SU-DHL-6 (cell line): ENCODE data around the gene HSPD1.

Experiments used
- H2AFZ ChIP-seq: fragments of 200-600 bp; sonication (generic); 2 replicates; pipeline ENCODE4 v1.6.1; 2014; ENCODE audit warnings: low read depth, mild to moderate bottlenecking, moderate library complexity, mixed read lengths, antibody characterized with exemption, low read length; ENCODE audit not compliant: severe bottlenecking
- H3F3A ChIP-seq: fragments of 200-600 bp; shearing (Covaris generic); 2 replicates; pipeline ENCODE4 v1.6.0; 2016; ENCODE audit warnings: antibody characterized with exemption, mild to moderate bottlenecking; ENCODE audit not compliant: insufficient read depth
- H3K27ac ChIP-seq: fragments of 200-600 bp; sonication (generic); 2 replicates; pipeline ENCODE4 v1.5.1; 2016; ENCODE audit warnings: low read depth, mild to moderate bottlenecking, low read length, moderate library complexity, mixed read lengths
- H3K27me3 ChIP-seq: fragments of 200-600 bp; sonication (generic), shearing (Covaris generic); 2 replicates; pipeline ENCODE4 v1.6.0; 2014; ENCODE audit warnings: mild to moderate bottlenecking, low read length
- H3K36me3 ChIP-seq: fragments of 200-600 bp; sonication (generic); 2 replicates; pipeline ENCODE4 v1.6.1; 2014; ENCODE audit warnings: mild to moderate bottlenecking, low read length, mixed read lengths
- H3K4me2 ChIP-seq: fragments of 300-600, 200-600 bp; shearing (Covaris generic), sonication (generic); 2 replicates; pipeline ENCODE4 v1.6.0; 2014; ENCODE audit warnings: low read length, low read depth, mild to moderate bottlenecking; ENCODE audit not compliant: poor library complexity, severe bottlenecking
- H3K4me3 ChIP-seq: fragments of 200-600 bp; sonication (generic); 2 replicates; pipeline ENCODE4 v1.5.1; 2014; ENCODE audit warnings: antibody characterized with exemption, low read length, mild to moderate bottlenecking, mixed read lengths; ENCODE audit not compliant: insufficient read depth, poor library complexity, severe bottlenecking
- H3K79me2 ChIP-seq: fragments of 200-600 bp; sonication (generic); 2 replicates; pipeline ENCODE4 v1.6.1; 2014; ENCODE audit warnings: mild to moderate bottlenecking, low read length, moderate library complexity; ENCODE audit not compliant: insufficient read depth
- H3K9ac ChIP-seq: fragments of 200-600 bp; sonication (generic); 2 replicates; pipeline ENCODE4 v1.7.0; 2014; ENCODE audit warnings: mild to moderate bottlenecking, low read length
- H3K9me2 ChIP-seq: fragments of 200-600 bp; sonication (generic); replicated peaks from 2 replicates; pipeline ENCODE4 v1.6.1; 2014; ENCODE audit warnings: low read length; ENCODE audit not compliant: insufficient read depth
- H3K9me3 ChIP-seq: fragments of 200-600 bp; sonication (generic); 2 replicates; pipeline ENCODE4 v1.6.1; 2014; ENCODE audit warnings: low read length, mixed read lengths; ENCODE audit not compliant: insufficient read depth
- H4K20me1 ChIP-seq: fragments of 200-600 bp; sonication (generic); 2 replicates; pipeline ENCODE4 v1.6.1; 2014; ENCODE audit warnings: low read depth, mild to moderate bottlenecking, antibody characterized with exemption, low read length, moderate library complexity, mixed read lengths
- EZH2phosphoT487 ChIP-seq: fragments of 200-600 bp; sonication (generic), shearing (Covaris generic); conservative IDR thresholded peaks from 2 replicates; pipeline ENCODE4 v1.6.1; 2018; ENCODE audit warnings: mild to moderate bottlenecking, antibody characterized with exemption, low read length, moderate library complexity, mixed read lengths
- TF ChIP-seq, protein P1 (sequence below): fragments of 200-600 bp; sonication (generic); IDR thresholded peaks from one replicate; pipeline ENCODE4 v1.5.1; 2017; ENCODE audit warnings: antibody characterized with exemption, mild to moderate bottlenecking, low read length, moderate library complexity; ENCODE audit not compliant: insufficient read depth, poor library complexity, severe bottlenecking

HSPD1 gene

DNA sequence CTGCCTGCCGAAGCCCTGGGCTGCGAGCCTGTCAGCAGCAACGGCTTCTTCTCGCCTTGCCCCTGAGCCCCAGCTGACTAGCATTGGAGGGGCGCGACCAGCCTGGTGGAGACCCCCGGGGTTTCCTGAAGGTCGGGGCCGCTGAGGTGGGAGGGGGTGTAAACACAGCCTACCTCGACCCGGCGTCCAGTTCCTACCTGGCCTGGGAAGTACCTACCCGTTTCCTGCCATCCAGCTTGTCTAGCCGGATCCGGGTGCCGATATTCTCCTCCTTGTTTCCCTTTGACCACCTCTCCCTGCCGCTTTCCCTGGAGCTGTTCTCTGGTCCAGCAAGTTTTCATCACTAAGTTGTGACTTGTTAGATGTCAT lies 16.7 kb upstream of the HSPD1 start:
- Histone ChIP-seq H4K20me1 (0 out of 2 replicates have a peak, but pooled peaks cover 6% of the 10 kb centered on the region), H2AFZ (peak overlapping the region; percentile 38), H3K36me3 (peaks cover 6% of the 10 kb centered on the region; the same call in 1 of the 2 replicates), H3K4me3 (peak overlapping the region; percentile 81), H3K9me2 (no peaks in the 10 kb centered on the region), H3K4me2 (peak overlapping the region; percentile 90), H3K27me3 (no peaks in the 10 kb centered on the region), H3F3A (peaks cover 19% of the 10 kb centered on the region), H3K9me3 (no peaks in the 10 kb centered on the region), H3K27ac (peak overlapping the region; percentile 89), H3K79me2 (peaks cover 63% of the 10 kb centered on the region), H3K9ac (peak overlapping the region; percentile 73)
- TF ChIP-seq, protein P1, sequence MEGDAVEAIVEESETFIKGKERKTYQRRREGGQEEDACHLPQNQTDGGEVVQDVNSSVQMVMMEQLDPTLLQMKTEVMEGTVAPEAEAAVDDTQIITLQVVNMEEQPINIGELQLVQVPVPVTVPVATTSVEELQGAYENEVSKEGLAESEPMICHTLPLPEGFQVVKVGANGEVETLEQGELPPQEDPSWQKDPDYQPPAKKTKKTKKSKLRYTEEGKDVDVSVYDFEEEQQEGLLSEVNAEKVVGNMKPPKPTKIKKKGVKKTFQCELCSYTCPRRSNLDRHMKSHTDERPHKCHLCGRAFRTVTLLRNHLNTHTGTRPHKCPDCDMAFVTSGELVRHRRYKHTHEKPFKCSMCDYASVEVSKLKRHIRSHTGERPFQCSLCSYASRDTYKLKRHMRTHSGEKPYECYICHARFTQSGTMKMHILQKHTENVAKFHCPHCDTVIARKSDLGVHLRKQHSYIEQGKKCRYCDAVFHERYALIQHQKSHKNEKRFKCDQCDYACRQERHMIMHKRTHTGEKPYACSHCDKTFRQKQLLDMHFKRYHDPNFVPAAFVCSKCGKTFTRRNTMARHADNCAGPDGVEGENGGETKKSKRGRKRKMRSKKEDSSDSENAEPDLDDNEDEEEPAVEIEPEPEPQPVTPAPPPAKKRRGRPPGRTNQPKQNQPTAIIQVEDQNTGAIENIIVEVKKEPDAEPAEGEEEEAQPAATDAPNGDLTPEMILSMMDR, result no peak
- TF ChIP-seq EZH2phosphoT487, result no peak

DNA sequence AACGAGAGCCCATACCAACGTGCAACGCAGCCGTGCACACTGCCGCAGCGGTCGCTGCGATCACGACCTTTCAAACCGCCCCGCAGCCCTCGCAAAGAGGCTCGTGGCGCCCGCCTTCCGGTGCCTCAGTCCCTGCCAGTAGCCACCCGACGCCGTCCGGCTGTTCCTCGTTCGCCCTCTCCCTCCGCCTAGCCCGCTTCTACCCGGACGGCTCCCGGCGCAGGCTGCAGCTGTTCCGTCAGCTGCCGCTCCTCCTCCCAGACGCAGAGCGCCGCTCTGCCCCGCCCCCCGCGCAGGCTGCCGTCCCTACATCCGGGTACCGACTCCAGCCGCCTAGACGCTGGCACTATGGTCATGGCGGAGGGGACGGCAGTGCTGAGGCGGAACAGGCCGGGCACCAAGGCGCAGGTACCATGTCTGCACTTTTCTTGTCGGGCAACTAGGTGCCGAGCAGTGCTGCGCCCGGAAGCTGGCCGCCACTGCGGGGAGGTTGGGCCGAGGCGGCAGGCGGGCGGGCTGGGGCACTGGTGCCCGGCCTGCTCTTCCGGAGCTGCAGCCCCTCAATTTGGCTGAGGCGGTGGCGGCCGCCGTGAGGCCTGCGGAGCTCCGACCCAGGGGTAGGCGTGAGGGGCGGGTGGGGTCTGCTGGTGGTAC lies 16.2 kb upstream of the HSPD1 start, which contains the start of gene MOB4:
Gene MOB4, plus strand, starts transcription at position 328 of the 654 bp plus-strand sequence. Its CDS starts 21 bp downstream, at position 349.
- Histone ChIP-seq H2AFZ (peak within 1 kb of the TSS; percentile 70), H3K27ac (peak within 1 kb of the TSS; percentile 89), H3K9me2 (no peaks in the 10 kb centered on the region), H3K9me3 (no peaks in the 10 kb centered on the region), H3K79me2 (peaks cover 58% of the 10 kb centered on the region), H3K4me3 (peak within 1 kb of the TSS; percentile 81), H4K20me1 (0 out of 2 replicates have a peak, but pooled peaks cover 6% of the 10 kb centered on the region), H3K4me2 (peak within 1 kb of the TSS; percentile 90), H3K9ac (peak within 1 kb of the TSS; percentile 73), H3K27me3 (no peaks in the 10 kb centered on the region), H3K36me3 (peaks cover 6% of the 10 kb centered on the region; the same call in 1 of the 2 replicates), H3F3A (peaks cover 22% of the 10 kb centered on the region)
- TF ChIP-seq, protein P1, result no peak
- TF ChIP-seq EZH2phosphoT487, result no peak

DNA sequence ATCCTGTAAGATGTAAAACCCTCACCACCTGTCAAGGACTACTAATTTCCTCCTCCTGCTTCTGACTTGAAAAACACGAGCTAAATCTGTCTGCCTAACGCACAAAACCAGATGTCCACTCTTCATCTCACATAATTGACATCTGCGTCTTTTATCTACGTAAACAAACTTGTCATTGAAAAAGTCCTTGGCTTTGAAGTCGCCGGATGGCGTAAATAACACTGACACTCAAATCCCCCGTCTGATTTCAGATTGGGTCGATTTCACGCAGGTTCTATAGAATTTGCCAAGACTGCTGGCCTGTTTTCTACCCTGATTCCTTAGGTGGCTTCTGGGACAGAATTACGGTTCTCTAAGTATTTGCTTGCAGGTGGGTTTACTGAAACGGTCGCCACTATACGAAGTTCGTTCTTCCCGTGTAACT lies 15.7 kb upstream of the HSPD1 start:
- Histone ChIP-seq H3K36me3 (peaks cover 3% of the 10 kb centered on the region; the same call in 1 of the 2 replicates), H2AFZ (peak overlapping the region; percentile 70), H3K27ac (peak overlapping the region; percentile 89), H3K9me2 (no peaks in the 10 kb centered on the region), H3K9ac (peak overlapping the region; percentile 73), H4K20me1 (0 out of 2 replicates have a peak, but pooled peaks cover 6% of the 10 kb centered on the region), H3F3A (peaks cover 22% of the 10 kb centered on the region), H3K4me3 (peak overlapping the region; percentile 81), H3K4me2 (peak overlapping the region; percentile 90), H3K27me3 (no peaks in the 10 kb centered on the region), H3K9me3 (no peaks in the 10 kb centered on the region), H3K79me2 (peaks cover 53% of the 10 kb centered on the region)
- TF ChIP-seq, protein P1, result no peak
- TF ChIP-seq EZH2phosphoT487, result no peak
